NCI-H2196 treated with DMSO at 0.1 percent for 48 hours (cell line): ENCODE results near the gene NCAM1.
"Not testable (repeated sequence)": the region's sequence is repeated elsewhere in the genome, so short reads cannot be mapped to it uniquely, and the experiment has no call there.

ENCODE experiments used
- DNase-seq: peaks from one replicate; lab custom pipeline; 2025; ENCODE audit not compliant: unreplicated experiment; lab: John Stamatoyannopoulos, UW

The NCAM1 gene

DNA sequence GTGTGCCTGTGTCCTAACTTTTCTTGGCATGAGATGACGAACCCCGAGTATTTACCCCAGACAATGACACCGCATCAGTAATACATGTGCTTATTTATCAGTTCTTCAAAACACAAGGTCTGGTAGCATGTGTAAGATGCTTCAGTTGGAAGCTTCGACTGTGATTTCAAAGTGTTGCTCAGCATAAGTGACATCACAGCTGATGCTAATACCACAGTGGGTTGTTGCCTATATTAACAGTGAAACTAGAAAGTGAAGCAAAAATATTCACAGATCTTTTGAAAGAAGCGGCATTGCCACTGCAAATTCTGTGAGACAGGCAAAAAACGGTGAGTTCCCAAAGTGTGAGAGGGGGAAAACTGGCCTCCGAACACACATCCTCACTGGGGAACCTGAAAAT, 334.8 kb downstream of the NCAM1 start:
- no peak for DNase-seq

DNA sequence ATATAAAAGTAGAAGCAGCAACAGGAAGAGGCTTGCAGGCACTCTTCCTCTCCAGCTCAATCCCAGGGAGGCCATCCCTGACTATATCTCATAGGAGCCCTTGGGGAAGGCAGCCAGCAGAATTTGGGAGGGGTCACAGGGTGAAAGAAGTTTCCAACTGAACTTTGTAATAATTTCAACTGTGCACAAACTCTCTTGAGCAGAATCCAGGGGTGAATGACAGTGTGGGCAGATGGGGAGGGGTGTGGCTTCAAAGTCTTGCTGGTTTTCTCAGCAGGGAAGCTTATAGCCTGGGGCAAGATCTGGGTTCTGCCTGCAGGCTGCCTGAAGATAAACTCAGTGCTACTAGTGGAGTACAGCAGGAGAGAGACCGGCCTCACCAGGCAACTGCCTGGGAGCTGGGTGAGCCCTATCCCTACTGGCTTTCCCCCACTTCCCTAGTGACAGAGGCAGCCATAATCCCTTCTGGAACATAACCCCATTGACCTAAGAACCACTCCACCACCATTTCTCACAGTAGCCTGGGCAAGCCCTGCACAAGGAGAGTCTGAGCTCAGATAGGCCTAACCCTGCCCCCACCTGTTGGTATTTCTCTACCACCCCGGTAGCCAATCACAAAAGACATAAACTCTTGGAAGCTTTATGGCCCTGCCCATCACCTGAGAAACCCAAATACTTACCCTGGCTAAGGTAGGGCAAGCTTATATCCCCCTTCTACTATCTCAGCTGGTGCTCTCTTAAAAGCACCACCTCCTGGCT, 335.4 kb downstream of the NCAM1 start:
- no peak for DNase-seq

DNA sequence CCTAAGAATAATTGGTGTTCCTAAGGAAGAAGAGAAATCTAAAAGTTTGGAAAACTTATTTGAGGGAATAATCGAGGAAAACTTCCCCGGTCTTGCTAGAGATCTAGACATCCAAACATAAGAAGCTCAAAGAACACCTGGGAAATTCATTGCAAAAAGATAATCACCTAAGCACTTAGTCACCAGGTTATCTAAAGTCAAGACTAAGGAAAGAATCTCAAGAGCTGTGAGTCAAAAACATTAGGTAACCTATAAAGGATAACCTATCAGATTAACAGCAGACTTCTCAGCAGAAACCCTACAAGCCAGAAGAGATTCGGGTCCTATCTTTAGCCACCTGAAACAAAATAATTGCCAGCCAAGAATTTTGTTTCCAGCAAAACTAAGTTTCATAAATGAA, 337.3 kb downstream of the NCAM1 start:
- DNase-seq, result not testable (repeated sequence)

DNA sequence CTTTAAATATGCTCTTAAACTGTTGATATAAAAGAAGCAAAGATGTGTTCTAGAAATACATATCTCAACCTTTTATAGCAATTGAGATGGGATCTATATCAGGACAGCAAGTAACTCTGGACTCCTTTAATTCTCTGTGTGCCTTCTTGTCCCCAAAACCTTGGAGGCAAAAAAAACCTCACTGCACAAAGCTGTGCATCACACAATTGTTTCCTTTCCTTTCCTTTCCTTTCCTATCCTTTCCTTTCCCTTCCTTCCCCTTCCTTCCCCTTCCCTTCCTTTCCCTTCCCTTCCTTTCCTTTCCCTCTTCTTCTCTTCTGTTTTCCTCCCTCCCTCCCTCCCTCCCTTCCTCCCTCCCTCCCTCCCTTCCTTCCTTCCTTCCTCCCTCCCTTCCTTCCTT, 343.7 kb downstream of the NCAM1 start:
- no peak for DNase-seq

DNA sequence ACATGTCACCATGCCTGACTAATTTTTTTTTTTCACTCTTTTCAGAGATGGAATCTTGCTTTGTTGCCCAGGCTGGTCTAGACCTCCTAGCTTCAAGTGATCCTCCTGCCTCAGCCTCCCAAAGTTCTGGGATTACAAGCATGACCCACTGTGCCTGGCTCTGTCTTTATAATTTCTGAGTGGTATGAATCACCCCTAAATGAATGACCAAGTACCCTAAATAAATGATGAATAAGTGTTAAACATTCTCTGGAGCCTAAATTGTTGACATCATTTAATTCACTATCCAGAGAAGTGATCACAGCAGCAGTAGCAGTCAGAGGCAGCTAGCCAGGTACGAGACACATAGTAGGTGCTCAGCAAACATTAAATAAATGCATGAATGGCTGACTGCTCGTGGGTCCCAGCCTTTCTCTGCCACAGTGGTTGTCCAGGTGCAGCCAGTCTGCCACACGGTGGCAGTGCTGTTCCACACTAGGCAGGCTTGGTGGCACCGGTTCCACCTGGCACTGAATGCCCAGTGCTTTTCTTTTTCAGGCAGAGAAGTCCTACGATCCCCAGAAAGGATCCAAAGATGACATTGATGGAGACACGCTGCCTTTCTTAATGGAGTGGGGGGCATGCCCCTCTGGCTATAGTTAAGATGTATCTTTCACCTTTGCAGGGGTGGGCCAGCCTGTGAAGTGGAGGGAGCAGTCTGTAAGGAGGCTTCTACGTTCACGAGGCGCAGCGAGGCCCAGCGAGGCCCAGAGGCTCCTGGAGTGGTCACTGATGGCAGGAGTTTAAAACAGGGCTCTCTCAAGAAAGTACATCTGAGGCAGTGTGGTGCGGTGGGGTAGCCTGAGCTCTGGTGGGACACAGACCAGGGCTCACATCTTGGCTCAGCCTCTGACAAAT, 344.5 kb downstream of the NCAM1 start:
- peak; percentile 59 for DNase-seq

DNA sequence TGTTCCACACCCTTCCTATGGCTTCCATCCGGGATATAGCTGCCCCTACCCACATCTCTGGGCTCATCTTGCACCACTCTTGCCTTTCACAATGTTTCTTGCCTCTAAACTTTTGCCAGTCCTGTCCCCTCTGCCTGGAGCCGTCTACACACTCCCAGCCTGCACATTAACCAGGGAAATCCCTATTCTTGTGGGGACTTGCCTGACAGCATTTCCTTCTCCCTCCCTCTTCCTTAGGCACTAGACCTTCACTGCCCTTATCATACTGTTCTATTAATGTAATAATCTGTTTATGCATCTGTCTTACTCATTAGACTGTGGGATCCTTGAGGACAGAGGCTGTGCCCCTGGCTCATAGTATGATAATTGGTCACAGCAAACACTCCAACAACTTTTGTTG, 347.4 kb downstream of the NCAM1 start:
- no peak for DNase-seq

DNA sequence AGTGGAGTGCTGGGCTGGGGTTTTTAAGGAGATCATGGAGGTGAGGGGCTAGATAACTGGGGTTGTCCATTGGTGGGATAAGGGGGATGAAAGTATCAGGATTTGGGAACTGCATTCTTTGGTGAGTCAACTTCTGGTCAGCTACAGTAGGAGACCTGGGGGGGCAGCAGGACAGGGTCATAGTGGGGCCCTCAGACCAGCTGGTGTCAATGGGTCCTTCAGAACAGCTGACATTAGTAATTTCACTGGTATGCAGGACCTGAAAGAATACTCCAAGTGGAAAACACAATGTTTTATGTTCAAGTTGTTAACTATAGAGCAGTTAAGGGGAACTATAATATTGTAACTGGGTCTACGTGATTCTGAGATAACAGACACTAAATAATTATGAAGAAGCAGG, 350.3 kb downstream of the NCAM1 start:
- DNase-seq, result no peak

DNA sequence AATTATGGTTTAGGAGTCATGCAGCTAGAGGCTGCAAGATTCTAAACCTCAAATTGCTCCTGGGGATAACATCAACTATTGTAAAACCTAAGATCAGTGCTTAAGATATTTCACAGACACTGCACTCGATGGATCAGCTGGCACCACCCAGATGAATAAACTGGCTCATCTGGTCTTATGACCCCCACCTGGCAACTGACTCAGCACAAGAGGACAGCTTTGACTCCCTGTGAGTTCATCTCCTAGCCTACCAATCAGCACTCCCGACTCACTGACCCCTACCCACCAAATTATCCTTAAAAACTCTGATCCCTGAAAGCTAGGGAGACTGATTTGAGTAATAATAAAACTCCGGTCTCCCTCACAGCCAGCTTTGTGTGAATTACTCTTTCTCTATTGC, 352.4 kb downstream of the NCAM1 start:
- DNase-seq, result no peak

DNA sequence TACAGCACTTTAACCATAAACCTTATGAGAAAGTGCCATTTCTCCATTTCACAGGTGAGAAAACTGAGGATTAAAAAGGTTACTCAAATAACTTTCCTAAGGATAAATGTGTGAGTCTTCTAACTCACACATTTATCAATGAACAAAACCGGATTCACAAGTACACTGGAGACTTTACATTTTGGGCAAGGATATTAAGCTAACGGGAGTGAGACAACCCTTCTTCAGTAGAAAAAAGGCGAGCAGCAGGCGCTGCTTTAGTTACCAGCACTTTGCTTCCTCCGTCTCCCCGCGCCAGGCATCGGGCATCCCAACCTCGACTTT, 352.8 kb downstream of the NCAM1 start:
- no peak for DNase-seq

DNA sequence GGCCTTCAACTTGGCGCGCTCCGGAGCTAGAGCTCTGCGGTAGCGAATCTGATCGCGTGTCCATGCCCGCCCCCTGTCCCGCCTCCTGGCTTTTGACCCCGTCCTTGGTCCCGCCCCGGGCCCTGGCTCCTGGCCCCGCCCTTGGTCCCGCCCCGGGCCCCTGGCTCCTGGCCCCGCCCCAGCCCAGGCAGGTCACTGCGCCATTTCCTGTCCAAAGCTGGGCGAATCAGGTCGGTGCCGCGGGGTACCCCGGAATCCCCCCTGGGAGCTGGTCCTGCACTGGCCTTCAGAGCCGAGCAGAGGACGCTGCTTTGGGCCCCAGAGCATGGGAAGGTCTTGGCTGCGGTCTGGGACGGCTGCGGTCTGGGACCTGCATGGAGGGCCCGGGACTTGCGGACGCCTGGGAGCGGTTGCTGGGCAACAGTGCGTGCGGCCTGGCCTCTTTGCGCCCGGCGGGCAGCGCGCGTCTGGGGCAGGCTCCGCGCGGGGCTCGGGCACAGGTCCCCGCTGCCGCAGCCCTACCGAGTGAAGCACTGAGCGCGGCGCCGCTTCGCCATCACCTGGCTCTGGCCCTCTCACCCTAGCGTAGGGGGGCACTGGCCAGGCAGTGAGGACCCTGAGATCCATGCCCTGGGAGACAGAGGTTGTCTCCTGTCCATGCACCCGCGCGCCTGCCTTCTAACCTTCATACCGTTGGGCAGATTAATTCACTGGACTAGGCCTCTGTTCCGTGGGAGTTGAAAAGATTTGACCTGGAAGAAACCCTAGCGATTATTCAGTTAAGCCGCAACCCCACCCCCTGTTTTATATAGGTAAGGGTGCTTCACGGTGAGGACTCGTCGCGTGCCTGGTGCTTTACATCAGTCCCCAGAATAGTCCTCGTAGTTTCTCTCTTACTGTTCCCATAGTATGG, 353.4 kb downstream of the NCAM1 start, which contains the start of gene TTC12:
TTC12 (plus strand) TSS at position 195 of the 913 bp plus-strand sequence. CDS start 1,675 bp downstream, outside the sequence.
- DNase-seq, result peak; percentile 89

DNA sequence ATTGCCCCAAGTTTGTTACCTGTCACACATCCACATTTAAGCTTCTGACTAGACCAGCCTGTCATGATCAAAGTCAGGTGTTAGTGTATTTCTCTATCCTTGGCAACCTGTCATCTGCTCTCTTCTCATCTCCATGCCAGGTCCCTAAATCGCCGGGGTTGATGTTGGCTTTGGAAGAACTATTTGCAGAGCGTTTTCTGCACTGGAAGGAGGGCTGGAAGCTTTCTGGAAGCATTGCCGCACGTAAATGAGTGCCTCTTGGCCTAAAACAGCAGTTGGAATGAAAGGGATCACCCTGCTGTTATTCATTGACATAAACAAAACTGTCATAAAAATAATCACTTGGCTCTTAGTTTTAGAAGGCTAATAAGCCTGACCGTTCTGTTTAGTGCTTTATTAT, 354.6 kb downstream of the NCAM1 start:
- no peak for DNase-seq

DNA sequence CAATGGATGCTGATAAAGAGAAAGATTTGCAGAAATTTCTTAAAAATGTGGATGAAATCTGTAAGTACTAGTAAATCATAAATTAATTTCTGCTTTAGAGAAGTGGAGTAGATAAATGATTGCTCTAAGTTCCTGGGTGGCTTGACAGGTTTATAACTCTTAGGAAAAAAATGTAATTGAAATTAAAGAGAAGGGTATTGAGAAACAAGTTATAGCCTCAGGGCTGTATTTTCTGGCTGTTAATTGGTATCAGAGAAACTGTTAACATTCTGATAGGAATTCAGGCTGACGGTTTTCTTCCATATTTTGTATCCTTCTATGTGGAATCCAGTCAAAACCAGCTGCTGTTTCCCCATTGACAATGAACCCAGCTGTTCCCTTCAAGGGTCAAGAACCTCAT, 355.0 kb downstream of the NCAM1 start:
- no peak for DNase-seq

DNA sequence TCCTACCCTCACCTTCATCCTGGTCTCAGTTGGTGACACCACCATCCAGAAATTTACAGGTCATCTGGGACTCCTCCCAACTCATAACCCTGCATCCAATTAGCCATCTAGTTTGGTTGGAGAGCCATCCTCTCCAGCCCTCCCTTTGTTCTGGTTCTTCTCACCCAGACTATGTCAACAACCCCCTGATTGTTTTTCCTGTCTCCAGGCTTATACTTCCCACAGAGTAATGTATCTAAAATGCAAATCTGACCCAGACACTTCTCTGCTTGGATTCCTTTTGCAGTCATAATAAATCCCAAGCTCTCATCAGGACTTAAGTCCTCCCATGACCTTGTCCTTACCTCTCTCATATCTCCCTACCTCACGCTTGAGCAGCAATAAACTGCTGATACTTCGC, 356.1 kb downstream of the NCAM1 start:
- peak; percentile 73 for DNase-seq

DNA sequence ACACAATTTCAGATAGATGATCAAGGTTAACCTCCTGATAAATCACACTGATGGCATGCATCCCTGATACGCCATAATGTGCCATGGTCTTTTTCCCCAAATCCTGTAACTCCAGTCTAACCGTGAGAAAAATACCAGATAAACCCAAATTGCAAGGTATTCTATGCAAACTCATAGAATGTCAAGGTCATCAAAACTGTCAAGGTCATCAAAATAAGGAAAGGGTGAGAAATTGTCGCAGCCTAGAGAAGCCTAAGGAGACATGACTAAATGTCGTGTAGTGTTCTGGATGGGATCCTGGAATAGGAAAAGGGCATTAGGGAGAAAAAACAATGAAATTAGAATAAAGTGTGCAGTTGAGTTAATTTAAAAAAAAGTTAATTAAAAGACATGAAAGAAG, 357.9 kb downstream of the NCAM1 start:
- no peak for DNase-seq

DNA sequence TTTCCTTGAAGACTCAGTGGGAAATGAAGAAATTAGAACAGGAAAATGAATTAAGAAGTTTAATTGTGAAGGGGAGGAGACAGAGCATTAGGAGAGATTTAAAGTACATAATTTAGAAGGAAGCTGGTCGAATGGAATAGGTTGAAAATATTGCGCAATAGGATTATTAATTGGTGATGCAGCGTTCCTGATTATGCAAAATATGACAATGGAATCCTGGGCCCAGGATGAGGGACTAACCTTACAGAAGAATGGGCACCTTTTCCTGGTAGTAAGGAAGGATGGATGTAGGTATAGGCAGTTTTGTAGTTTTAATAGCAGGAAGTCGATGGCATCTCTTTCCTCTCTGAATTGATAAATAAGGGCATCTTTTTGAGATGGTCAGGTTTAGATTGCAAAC, 360.9 kb downstream of the NCAM1 start:
- DNase-seq, result no peak

DNA sequence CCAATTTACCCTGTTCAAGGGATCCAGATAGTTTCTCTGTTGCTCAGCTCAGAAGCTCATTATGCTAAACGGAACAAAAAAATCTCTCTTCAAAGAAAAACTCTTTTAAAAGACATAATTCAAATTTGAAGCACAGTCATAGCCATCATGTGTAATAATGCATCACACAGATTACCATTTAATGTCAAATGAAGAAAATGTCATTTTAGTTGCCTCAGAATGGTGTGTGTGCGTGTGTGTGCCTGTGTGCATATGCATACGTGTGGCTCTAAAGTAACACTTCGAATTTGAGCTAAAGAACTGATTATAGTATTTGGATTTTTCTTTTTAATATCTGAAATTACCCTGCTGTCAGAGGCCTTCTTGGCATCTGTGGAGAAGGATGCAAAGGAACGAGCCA, 363.0 kb downstream of the NCAM1 start:
- DNase-seq, result no peak
